K562 (cell line): ENCODE measurements around the gene ASB6. TPM values are rescaled to one million over a fixed set of nuclear protein-coding genes. Genes with fewer than 3 reads are reported as not detected.

ENCODE experiments used
- BRF1 ChIP-seq: IDR thresholded peaks from 3 replicates; pipeline ENCODE4 v1.6.1; 2011; ENCODE audit warnings: borderline replicate concordance, mild to moderate bottlenecking; ENCODE audit not compliant: insufficient read length; ENCODE audit errors: extremely low read depth
- CREBBP ChIP-seq: IDR thresholded peaks from one replicate; pipeline ENCODE4 v1.6.1; 2012; ENCODE audit warnings: low read depth, mild to moderate bottlenecking, control low read depth, inconsistent platforms, low read length
- CXXC5 ChIP-seq: fragments of 250-450 bp; sonication (Bioruptor Pico); IDR thresholded peaks from 2 replicates; pipeline ENCODE4 v1.8.0; 2022; ENCODE audit warnings: inconsistent platforms, mild to moderate bottlenecking, moderate library complexity
- HDAC6 ChIP-seq: IDR thresholded peaks from 2 replicates; pipeline ENCODE4 v1.6.1; 2012; ENCODE audit warnings: low read depth, mild to moderate bottlenecking, control low read depth, inconsistent platforms, low read length, moderate library complexity
- HNRNPK ChIP-seq: fragments of 200-400 bp; formaldehyde crosslinking; IDR thresholded peaks from one replicate; pipeline ENCODE4 v1.6.1; 2018; ENCODE audit warnings: mild to moderate bottlenecking, low read depth, low read length; ENCODE audit not compliant: poor library complexity, severe bottlenecking
- HOXB6 ChIP-seq: fragments of 250-450 bp; sonication (Bioruptor Pico); IDR thresholded peaks from 2 replicates; pipeline ENCODE4 v1.5.1; 2022; ENCODE audit warnings: mild to moderate bottlenecking, borderline replicate concordance
- MCM3 ChIP-seq: fragments of 450-650 bp; IDR thresholded peaks from 2 replicates; pipeline ENCODE4 v1.6.1; 2016
- MEIS2 ChIP-seq: fragments of 450-650 bp; IDR thresholded peaks from 2 replicates; pipeline ENCODE4 v1.6.1; 2014; ENCODE audit warnings: mild to moderate bottlenecking; ENCODE audit not compliant: partially characterized antibody
- NFXL1 ChIP-seq: fragments of 450-650 bp; formaldehyde crosslinking; IDR thresholded peaks from 2 replicates; pipeline ENCODE4 v1.4.0; 2021; ENCODE audit warnings: mild to moderate bottlenecking
- PHF8 ChIP-seq: fragments of 200-600 bp; sonication (generic); IDR thresholded peaks from 2 replicates; pipeline ENCODE4 v1.6.1; 2012; ENCODE audit warnings: mixed run types, mild to moderate bottlenecking, inconsistent platforms, low read length, moderate library complexity, borderline replicate concordance
- PHTF2 ChIP-seq: fragments of 250-450 bp; sonication (Bioruptor Pico); IDR thresholded peaks from 2 replicates; pipeline ENCODE4 v1.5.0; 2021; ENCODE audit warnings: mild to moderate bottlenecking
- POLR2B ChIP-seq: fragments of 450-650 bp; IDR thresholded peaks from 2 replicates; pipeline ENCODE4 v1.6.1; 2018; ENCODE audit warnings: low read depth; ENCODE audit not compliant: partially characterized antibody
- POLR3G ChIP-seq: IDR thresholded peaks from 2 replicates; pipeline ENCODE4 v1.6.1; 2011; ENCODE audit not compliant: insufficient read length, insufficient replicate concordance; ENCODE audit errors: extremely low read depth
- SLC30A9 ChIP-seq: fragments of 250-450 bp; sonication (Bioruptor Pico); IDR thresholded peaks from 2 replicates; pipeline ENCODE4 v1.8.0; 2022; ENCODE audit warnings: mild to moderate bottlenecking, moderate library complexity
- SMAD2 ChIP-seq: fragments of 150-350 bp; IDR thresholded peaks from 2 replicates; pipeline ENCODE4 v1.6.1; 2014; ENCODE audit warnings: low read depth, mild to moderate bottlenecking, low read length
- SP1 ChIP-seq: sonication (generic); formaldehyde crosslinking; IDR thresholded peaks from 2 replicates; pipeline ENCODE4 v1.8.1; 2022; ENCODE audit warnings: mild to moderate bottlenecking, missing genetic modification reagents
- SREBF2 ChIP-seq: sonication (generic); formaldehyde crosslinking; IDR thresholded peaks from 2 replicates; pipeline ENCODE4 v1.4.0; 2020; ENCODE audit warnings: mild to moderate bottlenecking, missing genetic modification reagents
- TEAD1 ChIP-seq, 2 experiments: fragments of 450-650 bp in 1 of 2; sonication (generic) in 1 of 2; formaldehyde crosslinking; IDR thresholded peaks; 2 replicates each; pipeline versions ENCODE4 v1.4.0 to v1.8.0; 2020 to 2022; ENCODE audit warnings: mild to moderate bottlenecking in 2 of 2, missing genetic modification reagents in 1 of 2
- ZBTB1 ChIP-seq: sonication (generic); formaldehyde crosslinking; IDR thresholded peaks from 2 replicates; pipeline ENCODE4 v1.8.1; 2023; ENCODE audit warnings: missing genetic modification reagents, low read depth, mild to moderate bottlenecking, borderline replicate concordance
- ZC3H11A ChIP-seq: IDR thresholded peaks from 2 replicates; pipeline ENCODE4 v1.6.1; 2012; ENCODE audit warnings: low read depth, low read length, improper control_type of control experiment
- ZFP30 ChIP-seq: fragments of 250-450 bp; sonication (Bioruptor Pico); IDR thresholded peaks from 2 replicates; pipeline ENCODE4 v1.8.0; 2022; ENCODE audit warnings: moderate library complexity, mild to moderate bottlenecking, inconsistent platforms, borderline replicate concordance
- ZNF212 ChIP-seq: fragments of 450-650 bp; formaldehyde crosslinking; IDR thresholded peaks from 2 replicates; pipeline ENCODE4 v1.4.0; 2020; ENCODE audit warnings: mild to moderate bottlenecking
- ZNF41 ChIP-seq: fragments of 250-450 bp; sonication (Bioruptor Pico); conservative IDR thresholded peaks from 2 replicates; pipeline ENCODE4 v1.4.0; 2020; ENCODE audit warnings: mild to moderate bottlenecking
- polyA plus RNA-seq, 8 experiments: library from polyadenylated mRNA; depleted of rRNA in 4 of 8; stranded (reverse) in 5 of 8; unstranded in 3 of 8; fragments of >200 nt; fragmentation: Nextera tagmentation in 2 of 8; fragmentation: Illumina TruSeq in 1 of 8; extraction: Ambion mirVana in 2 of 8; extraction: Trizol in 1 of 8; gene quantifications; 2 replicates each; pipeline versions ENCODE4 v1.2.1 to v1.2.3, GENCODE V29; 2011 to 2014; ENCODE audit warnings: inconsistent platforms in 1 of 8, missing spikeins in 1 of 8
- total RNA-seq, 7 experiments: library from RNA; depleted of rRNA in 6 of 7; stranded (reverse); fragments of >200 nt in 6 of 7; fragmentation: Illumina TruSeq in 2 of 7; extraction: Trizol in 2 of 7; gene quantifications; 2 replicates each; pipeline versions ENCODE4 v1.2.1 to v1.2.3, GENCODE V29; 2011 to 2021; ENCODE audit warnings: low replicate concordance in 1 of 7
- TF ChIP-seq, protein P1 (sequence below): sonication (generic); formaldehyde crosslinking; IDR thresholded peaks from 2 replicates; pipeline ENCODE4 v1.8.0; 2023; ENCODE audit warnings: mild to moderate bottlenecking, missing genetic modification reagents
- TF ChIP-seq, protein P2 (sequence below), 3 experiments: fragments of 200-800 bp in 1 of 3; sonication (Bioruptor generic) in 1 of 3; sonication (generic) in 1 of 3; formaldehyde crosslinking in 1 of 3; IDR thresholded peaks; 2 replicates each; pipeline versions ENCODE4 v1.6.1 to v1.8.0; 2016 to 2022; ENCODE audit warnings: mild to moderate bottlenecking in 2 of 3, missing compliant biosample characterization in 2 of 3, missing genetic modification characterization in 2 of 3, missing genetic modification reagents in 1 of 3

Gene ASB6
- total and polyA plus RNA-seq, 9 of the 15 experiments (the other 6 are each of a cell fraction or from before 2014, with no cell fraction given): 0.92 to 17.8 (median 11.3) TPM

DNA sequence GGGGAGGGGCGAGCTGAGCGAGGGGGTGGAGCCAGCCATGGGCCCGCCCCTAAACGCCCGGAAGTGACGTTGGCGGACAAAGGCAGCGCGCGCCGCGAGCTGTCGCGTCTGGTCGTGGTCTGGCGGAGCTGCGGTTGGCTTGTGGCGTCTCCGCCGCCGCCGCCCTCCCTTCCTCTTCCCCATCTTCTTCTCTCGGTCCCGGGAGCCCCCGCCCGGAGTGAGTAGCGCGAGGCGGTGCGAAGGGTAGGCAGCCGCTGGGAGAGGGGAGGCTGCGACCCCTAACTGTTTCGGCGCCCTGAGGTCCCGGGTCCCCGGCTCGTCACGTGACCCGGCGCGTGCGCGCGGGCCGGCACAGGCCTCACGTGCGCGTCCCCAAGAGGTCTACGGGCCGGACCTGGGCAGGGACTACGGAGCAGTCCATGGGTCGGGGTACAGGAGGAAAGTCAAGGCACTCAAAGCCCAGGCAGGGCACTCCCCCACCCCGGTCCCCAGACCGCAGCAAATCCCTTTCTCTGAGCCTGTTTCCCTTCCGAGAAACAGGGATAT, 15.8 kb downstream of the ASB6 start, which contains the start of gene NTMT1 (continued):
- TF ChIP-seq, protein P1, sequence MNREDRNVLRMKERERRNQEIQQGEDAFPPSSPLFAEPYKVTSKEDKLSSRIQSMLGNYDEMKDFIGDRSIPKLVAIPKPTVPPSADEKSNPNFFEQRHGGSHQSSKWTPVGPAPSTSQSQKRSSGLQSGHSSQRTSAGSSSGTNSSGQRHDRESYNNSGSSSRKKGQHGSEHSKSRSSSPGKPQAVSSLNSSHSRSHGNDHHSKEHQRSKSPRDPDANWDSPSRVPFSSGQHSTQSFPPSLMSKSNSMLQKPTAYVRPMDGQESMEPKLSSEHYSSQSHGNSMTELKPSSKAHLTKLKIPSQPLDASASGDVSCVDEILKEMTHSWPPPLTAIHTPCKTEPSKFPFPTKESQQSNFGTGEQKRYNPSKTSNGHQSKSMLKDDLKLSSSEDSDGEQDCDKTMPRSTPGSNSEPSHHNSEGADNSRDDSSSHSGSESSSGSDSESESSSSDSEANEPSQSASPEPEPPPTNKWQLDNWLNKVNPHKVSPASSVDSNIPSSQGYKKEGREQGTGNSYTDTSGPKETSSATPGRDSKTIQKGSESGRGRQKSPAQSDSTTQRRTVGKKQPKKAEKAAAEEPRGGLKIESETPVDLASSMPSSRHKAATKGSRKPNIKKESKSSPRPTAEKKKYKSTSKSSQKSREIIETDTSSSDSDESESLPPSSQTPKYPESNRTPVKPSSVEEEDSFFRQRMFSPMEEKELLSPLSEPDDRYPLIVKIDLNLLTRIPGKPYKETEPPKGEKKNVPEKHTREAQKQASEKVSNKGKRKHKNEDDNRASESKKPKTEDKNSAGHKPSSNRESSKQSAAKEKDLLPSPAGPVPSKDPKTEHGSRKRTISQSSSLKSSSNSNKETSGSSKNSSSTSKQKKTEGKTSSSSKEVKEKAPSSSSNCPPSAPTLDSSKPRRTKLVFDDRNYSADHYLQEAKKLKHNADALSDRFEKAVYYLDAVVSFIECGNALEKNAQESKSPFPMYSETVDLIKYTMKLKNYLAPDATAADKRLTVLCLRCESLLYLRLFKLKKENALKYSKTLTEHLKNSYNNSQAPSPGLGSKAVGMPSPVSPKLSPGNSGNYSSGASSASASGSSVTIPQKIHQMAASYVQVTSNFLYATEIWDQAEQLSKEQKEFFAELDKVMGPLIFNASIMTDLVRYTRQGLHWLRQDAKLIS (CRISPR knock-in tag): peak; percentile 90
- TF ChIP-seq ZNF41 (CRISPR knock-in tag): no peak
- TF ChIP-seq, protein P2, sequence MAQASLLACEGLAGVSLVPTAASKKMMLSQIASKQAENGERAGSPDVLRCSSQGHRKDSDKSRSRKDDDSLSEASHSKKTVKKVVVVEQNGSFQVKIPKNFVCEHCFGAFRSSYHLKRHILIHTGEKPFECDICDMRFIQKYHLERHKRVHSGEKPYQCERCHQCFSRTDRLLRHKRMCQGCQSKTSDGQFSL (CRISPR knock-in tag; IDR thresholded peaks at IDR 0.05): no peak
- TF ChIP-seq, protein P2 (tag; IDR thresholded peaks at IDR 0.05): no peak
- no peak for TF ChIP-seq ZNF212 (CRISPR knock-in tag)
- peak; percentile 89 for TF ChIP-seq ZBTB1 (CRISPR knock-in tag)
- no peak for TF ChIP-seq BRF1
- TF ChIP-seq HNRNPK: no peak
- TF ChIP-seq HDAC6: no peak
- no peak for TF ChIP-seq ZFP30 (CRISPR knock-in tag)
- no peak for TF ChIP-seq PHTF2
- peak in 1 of 2 experiments; percentile 58; a peak in 2 of 4 replicates for TF ChIP-seq TEAD1 (CRISPR knock-in tag; IDR thresholded peaks at IDR 0.05)
- no peak for TF ChIP-seq HOXB6 (CRISPR knock-in tag)
- no peak for TF ChIP-seq SREBF2 (CRISPR knock-in tag)
- peak; percentile 93 for TF ChIP-seq CXXC5 (CRISPR knock-in tag)
- TF ChIP-seq SLC30A9 (CRISPR knock-in tag): no peak
- no peak for TF ChIP-seq SMAD2
- no peak for TF ChIP-seq POLR3G
- TF ChIP-seq CREBBP: no peak
- no peak for TF ChIP-seq ZC3H11A
- TF ChIP-seq MEIS2: no peak
- peak; percentile 92 for TF ChIP-seq POLR2B
- no peak for TF ChIP-seq NFXL1 (CRISPR knock-in tag)
- TF ChIP-seq SP1 (CRISPR knock-in tag): peak; percentile 63; the same call in 1 of the 2 replicates
- TF ChIP-seq PHF8: peak; percentile 92; the same call in 1 of the 2 replicates
- no peak for TF ChIP-seq MCM3
